CD4-positive, alpha-beta T cell treated with Interleukin-21 for 1 hour (primary cell): ENCODE data around the gene CWC15.

Experiments used
- DNase-seq: peaks from one replicate; pipeline ENCODE4 v3.0.0-alpha.2; 2020

Gene CWC15

DNA sequence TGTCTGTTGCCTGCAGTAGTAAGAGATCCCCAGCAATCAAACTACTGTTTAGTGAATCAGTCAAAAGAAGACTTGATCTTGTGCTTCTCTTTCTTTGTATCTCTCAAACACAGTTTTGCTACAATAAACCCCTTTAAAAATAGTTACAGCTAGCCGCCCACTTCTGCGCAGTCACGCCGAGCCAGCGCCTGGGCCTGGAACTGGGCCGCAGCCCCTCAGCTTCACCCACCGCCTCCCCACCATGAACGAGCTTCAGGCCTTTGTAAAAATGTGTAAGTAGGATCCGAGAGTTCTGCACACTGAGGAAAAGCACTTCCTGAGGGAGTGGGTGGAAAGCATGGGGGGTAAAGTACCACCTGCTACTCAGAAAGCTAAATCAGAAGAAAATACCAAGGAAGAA is 60.5 kb downstream of the CWC15 start:
- no peak for DNase-seq
